Natural killer cell (primary cell): ENCODE results near the gene CSRP1. TPM values are rescaled to one million over a fixed set of nuclear protein-coding genes. Genes with fewer than 3 reads are reported as not detected.
"Not testable (repeated sequence)": the region's sequence is repeated elsewhere in the genome, so short reads cannot be mapped to it uniquely, and the experiment has no call there.

Experiments
- ATAC-seq, 3 donors: fragments of 150-1000 bp in 2 of 3; fragments of 200-7000 bp in 1 of 3; cut with Tn5 transposase; 1 replicate in 1 of 3; 2 replicates in 2 of 3; pipeline ENCODE4 v1.10.0; 2021; ENCODE audit warnings: mild to moderate bottlenecking in 2 of 3, moderate library complexity in 2 of 3
- DNase-seq, 2 donors: peaks; one replicate each; pipeline versions ENCODE4 v3.0.0 to v3.0.0-alpha.2; 2013 to 2021; ENCODE audit warnings: mixed read lengths in 1 of 2
- H3K27ac ChIP-seq: one replicate; pipeline ENCODE4 v1.5.1; 2013; ENCODE audit warnings: mild to moderate bottlenecking, low read length
- H3K27me3 ChIP-seq: one replicate; pipeline ENCODE4 v1.6.1; 2013; ENCODE audit warnings: low read length; ENCODE audit not compliant: control insufficient read depth, insufficient read depth
- H3K36me3 ChIP-seq: one replicate; pipeline ENCODE4 v1.6.1; 2013; ENCODE audit warnings: low read length; ENCODE audit not compliant: control insufficient read depth, insufficient read depth
- H3K4me1 ChIP-seq: one replicate; pipeline ENCODE4 v1.6.1; 2013; ENCODE audit warnings: low read length; ENCODE audit not compliant: control insufficient read depth, insufficient read depth
- H3K4me3 ChIP-seq: one replicate; pipeline ENCODE4 v1.5.1; 2013; ENCODE audit warnings: low read length
- H3K9me3 ChIP-seq: one replicate; pipeline ENCODE4 v1.6.1; 2013; ENCODE audit warnings: low read length; ENCODE audit not compliant: control insufficient read depth, insufficient read depth
- H3K27ac Mint-ChIP-seq, 2 donors: one replicate each; pipeline ENCODE4 v1.8.0; 2022; ENCODE audit warnings: mild to moderate bottlenecking in 2 of 2, mixed read lengths in 2 of 2, moderate library complexity in 1 of 2
- H3K27me3 Mint-ChIP-seq, 2 donors: one replicate each; pipeline ENCODE4 v1.8.0; 2022; ENCODE audit warnings: low read depth in 2 of 2, mixed read lengths in 2 of 2
- H3K36me3 Mint-ChIP-seq: one replicate; pipeline ENCODE4 v1.8.0; 2022; ENCODE audit warnings: mixed read lengths
- H3K4me1 Mint-ChIP-seq, 2 donors: one replicate each; pipeline ENCODE4 v1.8.0; 2022; ENCODE audit warnings: mixed read lengths in 2 of 2
- H3K4me3 Mint-ChIP-seq: one replicate; pipeline ENCODE4 v1.8.0; 2022; ENCODE audit warnings: mild to moderate bottlenecking, moderate library complexity, mixed read lengths
- H3K9me3 Mint-ChIP-seq, 2 donors: one replicate each; pipeline ENCODE4 v1.8.0; 2022; ENCODE audit warnings: mixed read lengths in 2 of 2
- WGBS: methylation state at CpG from one replicate; pipeline ENCODE4 v1.1.7; 2013; ENCODE audit warnings: missing lambda C conversion rate; ENCODE audit not compliant: insufficient coverage; 5-methylcytosine and 5-hydroxymethylcytosine counted together
- intact Hi-C: fragments of 100-400 bp; cut with micrococcal nuclease; formaldehyde crosslinking; loops from one replicate; pipeline ENCODE4 v1.14.2; 2022
- total RNA-seq, 4 donors: library from RNA; stranded (reverse); fragments of 120-200 nt in 1 of 4; gene quantifications; one replicate each; pipeline versions ENCODE4 v1.2.3 to v1.2.4, GENCODE V29; 2013 to 2022
- TF ChIP-seq, protein P1 (sequence below): fragments of 200-600 bp; IDR thresholded peaks from one replicate; pipeline ENCODE4 v1.8.0; 2022; ENCODE audit warnings: antibody characterized with exemption

The CSRP1 gene
- total RNA-seq, 3 donors from 2014 or later (not counting 1 experiment from before 2014, with no cell fraction given), result 36.9 to 48.4 (median 44.1) TPM

DNA sequence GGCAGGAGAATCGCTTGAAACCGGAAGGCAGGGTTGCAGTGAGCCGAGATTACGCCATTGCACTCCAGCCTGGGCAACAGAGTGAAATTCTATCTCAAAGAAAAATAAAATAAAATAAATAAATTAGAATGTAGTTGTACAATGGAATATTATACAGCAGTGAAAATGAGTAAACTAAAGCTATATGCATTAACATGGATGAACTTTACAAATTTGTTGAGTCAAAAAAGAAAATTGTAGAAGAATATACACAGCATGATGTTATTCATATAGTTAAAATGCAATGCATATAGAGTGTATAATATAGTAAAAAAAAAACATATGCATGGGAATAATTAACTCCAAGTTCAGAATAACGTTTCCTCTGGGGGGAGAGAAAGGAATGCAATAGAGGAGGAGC is 21.0 kb upstream of the CSRP1 start:
- H3K9me3 Mint-ChIP-seq, result peaks cover 0 to 5% of the 10 kb centered on the region in 2 donors
- ATAC-seq (no peak), DNase-seq (no peak)
- no peak overlapping the region for H3K4me3 ChIP-seq
- peaks cover 0 to 4% of the 10 kb centered on the region in 2 donors for H3K27me3 Mint-ChIP-seq
- H3K27ac Mint-ChIP-seq, result no peak overlapping the region
- no peaks in the 10 kb centered on the region for H3K27me3 ChIP-seq
- no peaks in the 10 kb centered on the region for H3K4me1 ChIP-seq
- WGBS, result 100% methylated on average over 5 of the region's 5 CpGs
- no peaks in the 10 kb centered on the region for H3K36me3 Mint-ChIP-seq
- TF ChIP-seq, protein P1, sequence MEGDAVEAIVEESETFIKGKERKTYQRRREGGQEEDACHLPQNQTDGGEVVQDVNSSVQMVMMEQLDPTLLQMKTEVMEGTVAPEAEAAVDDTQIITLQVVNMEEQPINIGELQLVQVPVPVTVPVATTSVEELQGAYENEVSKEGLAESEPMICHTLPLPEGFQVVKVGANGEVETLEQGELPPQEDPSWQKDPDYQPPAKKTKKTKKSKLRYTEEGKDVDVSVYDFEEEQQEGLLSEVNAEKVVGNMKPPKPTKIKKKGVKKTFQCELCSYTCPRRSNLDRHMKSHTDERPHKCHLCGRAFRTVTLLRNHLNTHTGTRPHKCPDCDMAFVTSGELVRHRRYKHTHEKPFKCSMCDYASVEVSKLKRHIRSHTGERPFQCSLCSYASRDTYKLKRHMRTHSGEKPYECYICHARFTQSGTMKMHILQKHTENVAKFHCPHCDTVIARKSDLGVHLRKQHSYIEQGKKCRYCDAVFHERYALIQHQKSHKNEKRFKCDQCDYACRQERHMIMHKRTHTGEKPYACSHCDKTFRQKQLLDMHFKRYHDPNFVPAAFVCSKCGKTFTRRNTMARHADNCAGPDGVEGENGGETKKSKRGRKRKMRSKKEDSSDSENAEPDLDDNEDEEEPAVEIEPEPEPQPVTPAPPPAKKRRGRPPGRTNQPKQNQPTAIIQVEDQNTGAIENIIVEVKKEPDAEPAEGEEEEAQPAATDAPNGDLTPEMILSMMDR, result no peak
- intact Hi-C loops, result no loop called here
- H3K4me3 Mint-ChIP-seq, result no peak overlapping the region
- H3K27ac ChIP-seq, result no peak overlapping the region
- no peaks in the 10 kb centered on the region for H3K36me3 ChIP-seq
- H3K9me3 ChIP-seq, result no peaks in the 10 kb centered on the region
- H3K4me1 Mint-ChIP-seq, result no peaks in the 10 kb centered on the region

DNA sequence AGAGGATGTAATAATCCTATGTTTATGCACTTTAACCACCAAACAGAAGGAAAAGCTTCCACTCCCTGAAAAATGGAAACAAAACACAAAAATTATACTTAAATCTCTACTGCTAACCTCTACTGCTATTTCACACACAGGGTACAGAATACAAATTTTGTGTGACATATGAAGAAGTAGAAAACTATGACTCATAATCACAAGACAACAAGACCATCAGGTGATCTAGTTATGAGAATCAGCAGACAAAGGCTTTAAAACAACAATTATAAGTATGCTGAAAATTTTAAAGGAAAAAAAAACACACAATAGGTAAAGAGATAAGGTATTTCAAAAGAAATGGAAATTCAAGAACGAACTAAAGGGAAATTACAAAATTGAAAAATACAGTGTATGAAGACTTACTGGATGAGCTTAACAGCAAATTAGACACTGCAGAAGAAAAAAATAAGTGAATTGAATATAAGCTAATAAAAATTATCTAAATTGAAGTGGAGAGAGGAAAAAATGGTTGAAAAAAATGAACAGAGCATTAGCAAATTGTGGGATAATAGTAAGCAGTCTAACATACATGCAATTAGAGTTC is 18.4 kb upstream of the CSRP1 start:
- 80% methylated on average over 1 of the region's 1 CpG for WGBS
- Histone ChIP-seq H3K9me3 (no peaks in the 10 kb centered on the region), H3K36me3 (no peaks in the 10 kb centered on the region), H3K4me1 (no peaks in the 10 kb centered on the region), H3K27me3 (no peaks in the 10 kb centered on the region), H3K27ac (no peak overlapping the region), H3K4me3 (no peak overlapping the region)
- Mint-ChIP-seq H3K9me3 (peaks cover 0 to 5% of the 10 kb centered on the region in 2 donors), H3K4me3 (no peak overlapping the region), H3K27me3 (no peaks in the 10 kb centered on the region), H3K27ac (no peak overlapping the region), H3K4me1 (no peaks in the 10 kb centered on the region), H3K36me3 (no peaks in the 10 kb centered on the region)
- DNase-seq (no peak), ATAC-seq (no peak)
- TF ChIP-seq, protein P1, result no peak
- intact Hi-C loops, result no loop called here

DNA sequence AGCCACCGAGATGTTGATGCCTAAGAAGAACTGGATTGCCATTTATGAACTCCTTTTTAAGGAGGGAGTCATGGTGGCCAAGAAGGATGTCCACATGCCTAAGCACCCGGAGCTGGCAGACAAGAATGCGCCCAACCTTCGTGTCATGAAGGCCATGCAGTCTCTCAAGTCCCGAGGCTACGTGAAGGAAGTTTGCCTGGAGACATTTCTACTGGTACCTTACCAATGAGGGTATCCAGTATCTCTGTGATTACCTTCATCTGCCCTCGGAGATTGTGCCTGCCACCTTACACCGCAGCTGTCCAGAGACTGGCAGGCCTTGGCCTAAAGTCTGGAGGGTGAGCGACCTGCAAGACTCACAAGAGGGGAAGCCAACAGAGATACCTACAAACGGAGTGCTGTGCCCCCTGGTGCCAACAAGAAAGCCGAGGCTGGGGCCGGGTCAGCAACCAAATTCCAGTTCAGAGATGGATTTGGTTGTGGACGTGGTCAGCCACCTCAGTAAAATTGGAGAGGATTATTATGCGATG is 13.2 kb upstream of the CSRP1 start:
- H3K36me3 ChIP-seq, intact Hi-C loops, H3K4me1 Mint-ChIP-seq, H3K9me3 Mint-ChIP-seq, H3K4me3 Mint-ChIP-seq, H3K27me3 Mint-ChIP-seq, DNase-seq, H3K27me3 ChIP-seq, H3K27ac ChIP-seq, H3K4me1 ChIP-seq, H3K27ac Mint-ChIP-seq, H3K9me3 ChIP-seq, ATAC-seq, H3K36me3 Mint-ChIP-seq, H3K4me3 ChIP-seq: not testable (repeated sequence)
- WGBS, result 95% methylated on average over 14 of the region's 14 CpGs

DNA sequence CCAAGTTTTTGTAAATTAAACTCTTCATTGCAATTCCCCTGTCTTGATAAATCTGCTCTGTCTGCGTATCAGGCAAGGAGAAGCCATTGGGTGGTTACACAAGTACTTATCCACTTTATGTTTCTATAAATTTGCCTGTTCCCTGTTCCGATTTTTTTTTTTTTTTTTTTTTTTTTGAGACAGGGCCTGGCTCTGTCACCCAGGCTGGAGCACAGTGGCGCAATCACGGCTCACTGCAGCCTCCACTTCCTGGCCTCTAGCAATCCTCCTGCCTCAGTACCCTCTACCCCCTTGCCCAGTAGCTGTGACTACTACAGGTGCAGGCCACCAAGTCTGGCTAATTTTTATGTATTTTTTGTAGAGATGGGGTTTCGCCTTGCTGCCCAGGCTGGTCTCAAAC is 11.1 kb upstream of the CSRP1 start:
- Mint-ChIP-seq H3K27ac (no peak overlapping the region), H3K4me3 (no peak overlapping the region), H3K36me3 (no peaks in the 10 kb centered on the region), H3K27me3 (no peaks in the 10 kb centered on the region), H3K4me1 (no peaks in the 10 kb centered on the region), H3K9me3 (peaks cover 0 to under 1% of the 10 kb centered on the region in 2 donors)
- no peak for DNase-seq
- H3K27ac ChIP-seq, result no peak overlapping the region
- no peaks in the 10 kb centered on the region for H3K36me3 ChIP-seq
- intact Hi-C loops, result no loop called here
- no peaks in the 10 kb centered on the region for H3K27me3 ChIP-seq
- ATAC-seq, result no peak
- TF ChIP-seq, protein P1, result no peak
- 94% methylated on average over 5 of the region's 5 CpGs for WGBS
- no peak overlapping the region for H3K4me3 ChIP-seq
- no peaks in the 10 kb centered on the region for H3K9me3 ChIP-seq
- H3K4me1 ChIP-seq, result no peaks in the 10 kb centered on the region
